ENCODE data around the gene KIF19.
"Not testable (repeated sequence)": the region's sequence is repeated elsewhere in the genome, so short reads cannot be mapped to it uniquely, and the experiment has no call there.

Gene KIF19, protein sequence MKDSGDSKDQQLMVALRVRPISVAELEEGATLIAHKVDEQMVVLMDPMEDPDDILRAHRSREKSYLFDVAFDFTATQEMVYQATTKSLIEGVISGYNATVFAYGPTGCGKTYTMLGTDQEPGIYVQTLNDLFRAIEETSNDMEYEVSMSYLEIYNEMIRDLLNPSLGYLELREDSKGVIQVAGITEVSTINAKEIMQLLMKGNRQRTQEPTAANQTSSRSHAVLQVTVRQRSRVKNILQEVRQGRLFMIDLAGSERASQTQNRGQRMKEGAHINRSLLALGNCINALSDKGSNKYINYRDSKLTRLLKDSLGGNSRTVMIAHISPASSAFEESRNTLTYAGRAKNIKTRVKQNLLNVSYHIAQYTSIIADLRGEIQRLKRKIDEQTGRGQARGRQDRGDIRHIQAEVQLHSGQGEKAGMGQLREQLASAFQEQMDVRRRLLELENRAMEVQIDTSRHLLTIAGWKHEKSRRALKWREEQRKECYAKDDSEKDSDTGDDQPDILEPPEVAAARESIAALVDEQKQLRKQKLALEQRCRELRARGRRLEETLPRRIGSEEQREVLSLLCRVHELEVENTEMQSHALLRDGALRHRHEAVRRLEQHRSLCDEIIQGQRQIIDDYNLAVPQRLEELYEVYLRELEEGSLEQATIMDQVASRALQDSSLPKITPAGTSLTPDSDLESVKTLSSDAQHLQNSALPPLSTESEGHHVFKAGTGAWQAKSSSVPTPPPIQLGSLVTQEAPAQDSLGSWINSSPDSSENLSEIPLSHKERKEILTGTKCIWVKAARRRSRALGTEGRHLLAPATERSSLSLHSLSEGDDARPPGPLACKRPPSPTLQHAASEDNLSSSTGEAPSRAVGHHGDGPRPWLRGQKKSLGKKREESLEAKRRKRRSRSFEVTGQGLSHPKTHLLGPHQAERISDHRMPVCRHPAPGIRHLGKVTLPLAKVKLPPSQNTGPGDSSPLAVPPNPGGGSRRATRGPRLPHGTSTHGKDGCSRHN

DNA sequence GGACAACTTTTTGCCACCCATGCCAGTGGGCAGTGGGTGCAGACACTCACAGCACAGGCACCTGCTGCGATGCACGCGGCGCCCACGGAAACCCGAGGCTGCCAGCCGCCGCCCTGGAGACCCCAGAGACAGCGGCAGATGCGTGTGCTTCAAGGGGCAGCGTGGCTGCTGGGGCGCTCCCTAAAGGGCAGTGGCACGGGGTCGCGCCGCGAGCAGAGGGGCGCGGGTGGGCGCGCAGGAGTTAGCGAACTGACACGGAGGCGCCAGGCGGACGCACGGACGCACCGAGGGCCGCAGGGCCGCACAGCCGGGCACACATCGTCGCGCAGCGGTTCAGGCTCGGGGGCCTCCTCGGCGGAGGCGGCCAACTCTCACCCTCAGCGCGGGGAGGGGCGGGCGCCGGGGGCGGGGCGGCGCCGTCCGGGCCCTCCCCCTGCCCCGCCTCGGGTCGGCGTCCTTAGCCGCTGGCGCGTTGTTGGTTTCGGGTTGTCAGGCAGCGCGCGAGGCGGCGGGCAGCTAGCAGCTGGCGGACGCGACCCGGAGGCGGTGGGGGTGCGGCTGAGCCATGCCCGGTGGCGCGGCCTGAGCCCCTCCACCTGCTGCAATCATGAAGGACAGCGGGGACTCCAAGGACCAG lies at the start of gene KIF19:
KIF19 (plus strand) TSS at position 484 of the 637 bp plus-strand sequence; CDS start at position 608, 124 bp downstream.
- peak; percentile 65 for DNase-seq

DNA sequence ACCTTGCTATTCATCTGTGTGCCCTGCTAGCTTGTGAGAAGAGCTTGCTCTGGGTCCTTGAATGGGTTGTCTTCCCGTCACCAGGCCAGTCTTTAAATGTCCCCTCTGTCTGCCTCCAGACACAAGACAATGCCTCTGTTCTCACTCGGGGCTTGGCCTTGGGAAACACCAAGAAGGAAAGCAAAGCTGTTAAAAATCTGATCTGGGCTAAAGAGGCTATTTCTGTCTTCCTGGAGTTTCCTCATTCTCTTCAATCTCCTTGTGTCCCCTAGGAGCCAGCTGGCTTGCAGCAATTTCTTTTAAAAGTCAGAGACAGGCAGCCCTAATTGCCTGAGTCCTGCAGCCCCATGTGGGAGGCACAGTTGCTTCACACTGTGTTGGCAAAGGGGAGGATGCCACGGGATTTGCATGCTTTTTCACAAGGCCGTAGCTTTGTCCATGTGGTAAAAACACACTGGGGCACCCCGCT lies 49.5 kb upstream of the KIF19 start:
- DNase-seq = no peak

DNA sequence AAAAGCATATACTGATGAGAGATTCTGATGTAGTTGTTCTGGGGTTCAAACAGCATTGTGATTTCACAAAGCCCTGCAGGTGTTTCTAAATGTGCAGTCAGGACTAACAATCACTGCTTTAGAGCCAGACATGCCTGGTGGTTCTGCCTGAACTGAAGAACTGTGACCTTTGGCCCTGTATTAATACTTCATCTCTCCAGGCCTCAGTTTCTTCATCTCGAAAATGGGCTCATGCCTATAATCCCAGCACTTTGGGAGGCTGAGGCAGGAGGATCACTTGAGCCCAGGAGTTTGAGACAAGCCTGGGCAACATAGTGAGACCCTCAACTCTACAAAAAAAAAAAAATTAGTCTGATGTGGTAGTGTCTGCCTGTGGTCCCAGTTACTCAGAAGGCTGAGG lies 48.1 kb upstream of the KIF19 start:
- DNase-seq = no peak

DNA sequence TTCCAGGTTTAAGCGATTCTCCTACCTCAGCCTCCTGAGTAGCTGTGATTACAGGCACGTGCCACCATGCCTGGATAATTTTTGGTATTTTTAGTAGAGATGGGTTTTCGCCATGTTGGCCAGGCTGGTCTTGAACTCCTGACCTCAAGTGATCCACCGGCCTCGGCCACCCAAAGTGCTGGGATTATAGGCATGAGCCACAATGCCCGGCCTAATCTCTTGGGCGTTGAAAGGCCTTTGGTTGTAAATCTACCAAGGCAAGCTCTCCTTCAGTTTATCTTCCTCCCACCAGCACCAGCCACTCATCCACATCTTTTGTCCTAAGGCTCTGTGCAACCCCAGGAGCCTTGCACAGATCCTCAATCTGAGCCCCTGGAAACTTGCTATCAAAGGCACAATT lies 46.4 kb upstream of the KIF19 start:
- not testable (repeated sequence) for DNase-seq

DNA sequence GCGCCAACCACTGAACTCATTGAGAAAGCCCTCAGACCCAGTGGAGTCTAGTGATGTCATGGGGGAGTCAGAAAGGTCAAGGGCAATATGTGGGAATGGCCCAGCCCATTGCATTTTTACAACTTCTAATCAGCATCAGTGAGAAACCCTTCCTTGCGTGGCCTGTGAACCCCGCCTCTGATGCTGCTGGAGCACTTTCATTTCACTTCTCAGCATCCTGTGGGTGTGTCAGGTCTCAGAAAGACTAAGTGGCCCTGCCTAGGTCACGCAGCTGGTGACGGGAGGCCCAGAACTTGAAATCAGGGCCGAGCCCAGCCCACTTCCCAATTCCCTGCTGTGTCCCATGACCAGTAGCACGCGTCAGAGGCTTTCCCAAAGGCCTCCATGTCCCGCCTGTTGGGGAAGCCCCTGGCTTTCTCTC lies 45.9 kb upstream of the KIF19 start:
- no peak for DNase-seq

DNA sequence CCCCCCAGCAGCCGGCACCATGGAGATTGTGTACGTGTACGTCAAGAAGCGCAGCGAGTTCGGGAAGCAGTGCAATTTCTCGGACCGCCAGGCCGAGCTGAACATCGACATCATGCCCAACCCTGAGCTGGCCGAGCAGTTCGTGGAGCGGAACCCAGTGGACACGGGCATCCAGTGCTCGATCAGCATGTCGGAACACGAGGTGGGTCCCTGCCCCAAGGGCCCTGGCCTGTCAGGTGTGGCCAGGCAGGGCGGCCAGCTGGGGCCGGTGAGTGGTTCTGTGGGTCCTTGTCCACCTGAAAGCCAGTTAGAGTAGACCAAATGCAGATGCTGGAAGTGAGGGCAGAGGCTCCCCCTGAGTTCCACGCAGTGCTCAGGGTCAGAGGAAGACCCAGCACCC lies 44.2 kb upstream of the KIF19 start:
- DNase-seq = no peak

DNA sequence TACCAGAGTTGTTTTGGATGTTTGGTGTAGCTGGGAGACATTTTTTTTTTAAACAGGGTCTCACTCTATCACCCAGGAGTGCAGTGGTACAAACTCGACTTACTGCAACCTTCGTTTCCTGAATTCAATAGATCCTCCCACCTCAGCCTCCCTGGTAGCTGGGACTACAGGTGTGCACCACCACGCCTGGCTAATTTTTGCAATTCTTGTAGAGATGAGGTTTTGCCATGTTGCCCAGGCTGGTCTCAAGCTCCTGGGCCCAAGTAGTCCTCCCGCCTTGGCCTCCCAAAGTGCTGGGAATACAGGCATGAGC lies 43.8 kb upstream of the KIF19 start:
- DNase-seq = not testable (repeated sequence)

DNA sequence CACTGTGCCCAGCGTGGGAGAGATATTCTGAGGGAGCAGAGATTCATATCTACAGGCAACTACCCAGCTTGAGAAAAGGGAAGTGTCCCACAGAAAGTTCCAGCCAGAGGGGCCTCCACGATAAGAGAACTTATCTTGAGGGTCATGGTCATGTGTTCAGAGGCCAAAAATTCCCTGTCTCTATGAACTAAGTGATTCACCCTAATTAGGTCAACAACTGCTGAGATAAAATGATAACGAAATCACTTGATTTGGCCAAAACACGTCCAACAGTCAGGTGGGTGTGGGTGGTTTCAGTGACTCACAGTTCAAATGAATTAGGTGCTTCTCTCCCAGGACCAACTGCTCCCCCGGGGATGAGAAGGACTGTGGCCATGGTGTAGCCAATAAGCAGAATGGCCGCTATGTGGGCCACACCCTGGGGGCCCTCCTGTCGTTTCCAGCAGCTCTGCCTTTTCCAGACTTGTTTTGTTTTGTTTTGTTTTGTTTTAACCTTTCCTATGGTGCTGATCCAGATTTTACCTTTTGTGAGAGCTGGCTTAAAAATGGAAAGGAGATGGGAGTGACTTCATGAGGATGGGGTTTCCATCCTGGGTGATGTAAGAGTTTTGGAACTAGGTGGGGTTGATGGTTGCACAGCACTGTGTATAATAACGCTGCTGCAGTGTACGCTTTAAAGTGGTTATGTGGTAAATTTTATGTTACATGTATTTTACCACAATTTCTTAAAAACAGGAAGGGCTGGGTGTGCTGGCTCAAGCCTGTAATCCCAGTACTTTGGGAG lies 43.2 kb upstream of the KIF19 start:
- no peak for DNase-seq

DNA sequence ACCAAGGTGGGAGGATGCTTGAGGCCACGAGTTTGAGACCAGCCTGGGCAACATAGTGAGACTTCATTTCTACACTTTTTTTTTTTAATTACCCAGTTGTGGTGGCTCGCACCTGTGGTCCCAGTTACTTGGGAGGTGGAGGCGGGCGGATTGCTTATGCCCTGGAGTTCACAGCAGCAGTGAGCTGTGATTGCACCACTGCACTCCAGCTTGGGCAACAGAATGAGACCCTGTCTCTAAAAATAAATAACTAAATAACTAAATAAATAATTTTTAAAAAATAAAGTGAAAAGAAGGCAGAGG lies 42.7 kb upstream of the KIF19 start:
- DNase-seq = no peak

DNA sequence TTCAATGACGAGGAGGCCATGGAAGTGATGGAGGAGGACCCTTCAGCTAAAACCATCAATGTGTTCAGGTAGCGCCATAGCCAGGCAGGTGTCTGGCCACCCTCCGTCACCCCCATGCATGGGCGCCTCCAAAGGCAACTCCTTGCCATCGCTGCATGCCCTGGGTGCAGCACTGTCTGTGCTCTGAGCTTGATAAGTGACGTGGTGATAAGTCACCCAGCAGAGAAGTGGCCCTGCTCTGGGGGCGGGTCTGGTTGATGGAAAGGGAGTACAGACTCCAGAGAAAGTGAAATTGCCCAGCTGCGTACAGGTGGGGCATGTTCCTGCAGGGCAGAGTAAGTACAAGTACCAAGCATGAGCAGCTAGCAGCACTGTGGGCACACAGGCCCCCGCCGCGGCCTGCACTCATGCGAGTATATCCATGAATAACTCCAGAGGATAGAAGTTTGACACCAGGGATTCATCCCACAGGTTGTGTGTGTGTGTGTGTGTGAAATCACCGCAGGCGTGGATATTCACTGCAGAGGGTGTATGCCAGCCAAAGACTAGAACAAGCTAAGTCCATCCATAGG lies 38.9 kb upstream of the KIF19 start:
- no peak for DNase-seq

DNA sequence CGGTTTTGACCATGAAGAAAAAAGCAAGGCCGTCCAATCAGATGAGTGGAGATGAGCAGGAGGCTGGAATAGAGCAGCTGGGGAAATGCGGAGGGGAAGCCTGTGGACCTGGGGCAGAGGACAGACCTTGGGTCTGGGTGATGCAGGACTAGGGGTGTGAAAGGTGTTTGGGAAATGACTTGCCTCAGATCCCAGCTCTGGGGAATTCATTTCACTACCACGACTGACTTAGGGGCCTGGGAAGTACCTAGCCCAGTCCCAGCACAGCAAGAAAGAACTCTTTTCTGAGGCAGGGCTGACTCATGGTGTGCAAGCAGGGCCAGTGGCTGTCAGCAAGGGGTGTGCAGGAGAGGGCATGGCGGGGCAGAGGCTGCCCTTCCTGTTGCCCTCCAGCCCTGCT lies 37.2 kb upstream of the KIF19 start:
- DNase-seq = no peak

DNA sequence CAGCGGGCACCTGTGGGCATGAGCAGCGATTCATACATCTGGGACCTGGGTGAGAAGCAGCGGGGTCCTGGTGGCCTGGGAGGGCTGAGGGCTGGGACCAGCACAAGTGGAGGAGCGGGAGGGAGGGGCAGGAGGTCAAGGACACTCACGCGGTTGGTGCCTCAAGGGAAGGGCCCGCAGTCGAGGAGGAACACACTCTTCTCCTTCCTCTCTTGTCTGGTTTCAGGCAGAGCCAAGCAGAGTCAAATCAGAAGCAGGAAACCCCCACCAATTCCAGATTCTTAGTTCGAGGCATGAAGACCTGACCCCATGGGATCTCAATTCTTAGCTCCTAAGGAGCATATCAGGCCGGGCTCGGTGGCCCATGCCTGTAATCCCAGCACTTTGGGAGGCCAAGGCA lies 36.3 kb upstream of the KIF19 start:
- no peak for DNase-seq

DNA sequence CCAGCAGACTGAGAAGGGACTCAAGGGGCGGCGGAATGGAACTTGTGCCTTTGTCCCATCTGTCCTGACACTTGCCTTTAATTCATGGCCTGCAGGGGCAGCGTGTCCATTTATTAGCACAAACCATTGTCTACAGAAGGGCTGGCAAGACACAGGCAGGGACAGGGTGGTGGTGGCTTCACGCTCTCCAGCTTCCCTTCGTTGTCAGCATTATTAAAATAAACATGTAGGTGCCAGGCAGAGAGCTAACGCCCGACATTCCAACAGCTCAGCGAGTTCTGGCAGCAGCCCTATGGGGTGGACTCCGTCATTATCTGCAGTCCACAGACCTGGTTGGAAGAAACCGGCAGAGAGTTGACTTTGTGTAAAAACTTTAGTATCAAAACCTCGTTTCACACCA lies 35.7 kb upstream of the KIF19 start:
- DNase-seq = peak; percentile 28

DNA sequence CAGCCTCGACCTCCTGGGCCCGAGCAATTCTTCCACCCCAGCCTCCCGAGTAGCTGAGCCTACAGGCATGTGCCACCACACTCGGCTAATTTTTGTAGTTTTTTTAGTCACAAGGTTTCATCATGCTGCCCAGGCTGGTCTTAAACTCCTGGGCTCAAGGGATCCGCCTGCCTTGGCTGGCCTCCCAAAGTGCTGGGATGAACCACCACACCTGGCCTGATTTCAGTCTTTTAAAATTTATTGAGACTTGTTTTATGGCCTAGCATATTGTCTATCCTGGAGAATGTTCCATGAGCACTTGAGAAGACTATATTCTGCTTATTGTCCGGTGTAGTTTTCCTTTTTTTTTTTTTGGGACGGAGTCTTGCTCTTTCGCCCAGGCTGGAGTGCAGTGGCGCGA lies 33.5 kb upstream of the KIF19 start:
- no peak for DNase-seq

DNA sequence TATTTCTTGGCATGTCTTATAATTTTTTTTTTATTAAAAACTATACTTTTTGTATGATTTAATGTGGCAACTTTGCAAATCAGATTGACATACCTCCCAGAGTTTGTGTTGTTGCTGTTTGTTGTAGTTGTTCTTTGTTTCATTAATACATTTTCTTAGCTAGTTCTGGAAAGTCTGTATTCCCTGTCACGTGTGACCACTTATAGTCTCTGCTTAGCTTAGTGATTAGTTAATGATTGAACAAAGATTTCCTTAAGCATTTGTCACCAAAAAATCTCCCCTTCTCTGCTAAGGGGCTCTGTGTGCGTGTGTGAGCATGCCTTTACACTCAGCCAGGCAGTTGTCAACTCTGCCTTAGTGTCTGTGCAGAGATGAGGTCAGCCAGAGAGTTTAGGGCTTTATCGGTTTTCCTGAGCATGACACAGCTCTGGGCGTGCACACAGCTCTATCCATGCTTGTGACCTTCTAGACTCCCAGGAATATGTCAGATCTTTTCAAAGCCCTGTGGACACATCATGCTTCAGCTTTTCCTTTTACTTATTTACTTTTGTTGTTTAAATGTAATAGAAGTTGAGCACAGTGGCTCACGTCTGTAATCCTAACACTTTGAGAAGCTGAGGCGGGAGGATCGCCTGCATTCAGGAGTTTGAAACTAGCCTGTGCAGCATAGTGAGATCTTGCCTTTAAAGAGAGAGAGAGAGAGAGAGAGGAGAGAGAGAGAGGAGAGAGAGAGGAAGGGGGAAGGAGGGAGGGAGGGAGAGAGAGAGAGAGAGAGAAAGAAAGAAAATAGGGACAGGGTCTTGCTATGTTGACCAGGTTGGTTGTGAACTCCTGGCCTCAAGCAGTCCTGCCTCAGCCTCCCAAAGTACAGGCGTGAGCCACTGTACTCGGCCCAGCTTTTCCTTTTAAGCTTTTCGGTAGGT lies 30.1 kb upstream of the KIF19 start:
- no peak for DNase-seq

DNA sequence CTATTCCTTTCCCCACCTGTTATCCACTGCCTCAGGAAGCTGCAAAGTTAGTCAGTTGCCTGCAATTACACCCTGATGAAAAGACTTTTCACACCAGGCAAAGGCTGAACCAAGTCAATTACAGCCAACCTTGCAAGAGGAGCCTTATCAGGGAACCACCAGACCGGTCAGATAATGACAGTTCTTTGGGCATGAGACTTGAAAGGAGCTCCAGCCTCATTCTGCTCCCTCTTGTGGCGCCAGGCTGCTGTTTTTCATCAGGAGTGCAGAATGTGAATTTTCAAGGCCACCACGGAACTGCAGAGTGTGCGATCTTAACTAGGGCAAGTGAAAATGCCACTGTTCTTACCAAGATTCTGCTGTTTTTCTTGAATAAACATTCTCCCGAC lies 29.5 kb upstream of the KIF19 start:
- peak; percentile 78 for DNase-seq

DNA sequence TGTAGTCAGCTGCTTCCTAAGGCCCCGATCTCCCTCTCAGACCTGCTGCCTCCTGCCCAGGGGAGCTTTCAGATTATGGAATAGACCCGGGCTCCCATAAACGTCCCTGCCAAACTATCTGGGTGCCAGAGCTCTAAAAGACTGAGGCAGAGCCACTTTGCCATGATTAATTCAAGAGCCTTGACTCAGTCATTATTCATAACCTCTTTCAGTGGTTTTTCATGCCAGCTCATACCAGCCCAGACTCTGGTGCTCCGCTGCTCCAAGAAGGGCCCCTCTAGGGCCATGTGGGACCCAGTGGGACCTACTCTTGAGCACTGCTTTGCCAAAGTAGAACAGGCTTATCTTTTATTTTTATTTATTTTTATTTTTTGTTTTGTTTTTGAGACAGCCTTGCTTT lies 28.1 kb upstream of the KIF19 start:
- no peak for DNase-seq

DNA sequence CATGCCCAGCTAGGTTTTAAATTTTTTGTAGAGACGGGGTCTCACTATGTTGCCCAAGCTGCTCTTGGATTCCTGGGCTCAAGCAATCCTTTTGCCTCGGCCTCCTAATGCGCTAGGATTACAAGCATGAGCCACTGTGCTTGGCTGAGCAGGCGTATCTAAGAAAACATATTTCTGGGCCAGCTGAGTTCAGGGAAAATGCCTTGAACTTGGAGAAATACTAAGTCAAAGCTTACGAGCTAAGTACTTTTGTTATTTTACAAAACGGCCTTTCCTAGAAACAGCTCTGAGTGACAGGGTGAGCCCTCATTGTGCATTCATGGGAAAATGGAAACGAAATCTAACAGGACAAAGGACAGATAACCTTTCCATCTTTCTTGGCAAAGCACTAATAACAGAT lies 27.2 kb upstream of the KIF19 start:
- no peak for DNase-seq

DNA sequence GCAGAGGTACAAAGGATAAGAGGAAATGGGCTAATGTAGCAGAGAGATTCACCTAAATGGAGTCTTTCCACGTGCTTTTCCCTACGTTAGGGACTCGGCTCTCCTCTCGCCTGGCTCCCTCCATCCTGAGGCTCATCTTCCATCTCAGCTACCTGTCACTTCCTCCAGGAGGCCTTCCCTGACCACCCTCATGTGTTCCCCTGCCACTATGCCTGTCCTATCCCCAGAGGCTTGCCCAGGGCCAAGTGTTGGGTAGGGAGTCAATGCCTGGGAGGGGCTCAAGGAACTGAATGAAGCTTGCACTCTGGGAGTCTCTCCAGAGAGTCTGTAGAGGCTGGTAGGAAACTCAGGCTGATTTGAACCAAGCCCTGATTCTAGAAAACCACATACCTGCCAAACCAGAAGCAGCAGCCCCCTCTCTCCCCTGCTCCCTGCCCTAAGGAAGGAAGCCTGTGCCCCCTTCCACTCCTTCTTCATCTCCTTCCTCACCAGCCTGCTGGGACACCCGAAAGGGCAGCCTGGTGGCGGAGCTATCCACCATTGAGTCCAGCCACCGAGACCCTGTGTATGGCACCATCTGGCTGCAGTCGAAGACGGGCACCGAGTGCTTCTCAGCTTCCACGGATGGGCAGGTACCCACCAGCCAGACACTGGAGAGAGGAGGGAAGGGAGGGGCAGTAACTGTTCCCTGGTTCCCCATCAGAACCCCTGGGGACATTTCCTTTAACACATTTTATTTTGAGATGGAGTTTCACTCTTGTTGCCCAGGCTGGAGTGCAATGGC lies 26.6 kb upstream of the KIF19 start:
- no peak for DNase-seq

DNA sequence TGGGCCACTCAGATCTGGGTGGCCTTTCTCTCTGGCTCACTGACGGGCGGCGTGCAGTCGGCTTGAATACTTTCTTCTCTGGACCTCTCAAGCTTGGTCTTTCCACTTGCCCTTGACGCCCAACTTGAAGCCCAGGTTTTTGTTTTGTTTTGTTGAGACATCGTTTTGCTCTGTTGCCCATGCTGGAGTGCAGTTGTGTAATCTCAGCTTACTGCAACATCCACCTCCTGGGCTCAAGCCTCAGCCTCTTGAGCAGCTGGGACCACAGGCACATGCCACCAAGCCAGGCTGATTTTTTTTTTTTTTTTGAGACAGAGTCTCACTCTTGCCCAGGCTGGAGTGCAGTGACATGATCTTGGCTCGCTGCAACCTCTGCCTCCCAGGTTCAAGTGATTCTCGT lies 22.7 kb upstream of the KIF19 start:
- DNase-seq = no peak

DNA sequence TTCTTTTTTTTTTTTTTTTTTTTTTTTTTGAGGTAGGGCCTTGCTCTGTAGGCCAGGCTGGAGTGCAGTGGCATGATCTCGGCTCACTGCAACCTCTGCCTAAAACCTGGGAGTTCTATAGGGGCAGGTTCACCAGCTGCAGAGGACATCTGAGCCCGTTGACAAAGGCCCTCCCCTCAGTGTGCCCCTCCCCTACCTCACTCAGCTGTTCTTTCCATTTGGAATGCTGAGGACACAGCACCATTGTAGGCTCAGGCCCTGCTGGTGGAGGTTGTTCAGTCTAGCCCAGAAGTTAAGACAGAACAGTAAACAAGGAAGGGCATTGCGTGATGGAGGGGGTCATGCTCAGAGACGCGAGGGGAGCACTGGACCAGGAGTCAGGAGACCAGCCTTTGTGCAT lies 21.8 kb upstream of the KIF19 start:
- peak; percentile 21 for DNase-seq
